OCI-LY7 (cell line): ENCODE data around the gene TNFRSF25. TPM values are rescaled to one million over a fixed set of nuclear protein-coding genes. Genes with fewer than 3 reads are reported as not detected.

ENCODE experiments used
- BruUV-seq: library from RNA; stranded (reverse); fragments of 400-500 nt; replicated peaks from 2 replicates; lab custom pipeline; 2021; lab: Mats Ljungman, UMichigan
- CTCF ChIA-PET: fragments of 300-600 bp; sonication (Branson Sonifier 250); formaldehyde crosslinking; loops from one replicate; lab custom pipeline; 2022; ENCODE audit warnings: antibody characterized with exemption; ENCODE audit not compliant: unreplicated experiment; lab: Charles Lee
- POLR2A ChIA-PET: fragments of 300-600 bp; sonication (Branson Sonifier 250); formaldehyde crosslinking; loops from one replicate; lab custom pipeline; 2022; ENCODE audit warnings: antibody characterized with exemption; lab: Charles Lee
- DNase-seq: peaks from one replicate; pipeline ENCODE4 v3.0.0-alpha.2; 2015; ENCODE audit warnings: low spot score
- H2AFZ ChIP-seq: fragments of 200-600 bp; sonication (generic), shearing (Covaris generic); 2 replicates; pipeline ENCODE4 v1.6.1; 2014; ENCODE audit warnings: mild to moderate bottlenecking, antibody characterized with exemption, low read length, moderate library complexity
- H3K27ac ChIP-seq: fragments of 200-600 bp; sonication (generic); 2 replicates; pipeline ENCODE4 v1.5.1; 2014; ENCODE audit warnings: mixed run types, low read depth, mild to moderate bottlenecking, moderate library complexity, low read length, inconsistent platforms; ENCODE audit not compliant: poor library complexity, severe bottlenecking
- H3K36me3 ChIP-seq: fragments of 200-600 bp; sonication (generic); 2 replicates; pipeline ENCODE4 v1.6.1; 2014; ENCODE audit warnings: mild to moderate bottlenecking, antibody characterized with exemption, low read length, moderate library complexity, mixed read lengths; ENCODE audit not compliant: insufficient read depth
- H3K4me1 ChIP-seq: fragments of 200-600 bp; sonication (generic); 2 replicates; pipeline ENCODE4 v1.5.1; 2014; ENCODE audit warnings: mild to moderate bottlenecking, low read length; ENCODE audit not compliant: insufficient read depth, poor library complexity, severe bottlenecking
- H3K4me2 ChIP-seq: fragments of 200-600 bp; sonication (generic); 2 replicates; pipeline ENCODE4 v1.6.1; 2014; ENCODE audit warnings: mild to moderate bottlenecking, low read length
- H3K4me3 ChIP-seq: fragments of 200-600 bp; sonication (generic); 2 replicates; pipeline ENCODE4 v1.5.1; 2014; ENCODE audit warnings: mild to moderate bottlenecking, low read depth, low read length; ENCODE audit not compliant: poor library complexity, severe bottlenecking
- H3K79me2 ChIP-seq: fragments of 200-600 bp; sonication (generic); 2 replicates; pipeline ENCODE4 v1.6.1; 2016; ENCODE audit warnings: low read depth, mild to moderate bottlenecking, low read length, moderate library complexity, mixed read lengths; ENCODE audit not compliant: insufficient read depth
- H3K9me2 ChIP-seq: fragments of 200-600 bp; sonication (generic); 2 replicates; pipeline ENCODE4 v1.6.1; 2016; ENCODE audit warnings: mild to moderate bottlenecking, low read length, mixed read lengths; ENCODE audit not compliant: insufficient read depth
- H3K9me3 ChIP-seq: fragments of 200-600 bp; sonication (generic); 2 replicates; pipeline ENCODE4 v1.6.1; 2014; ENCODE audit warnings: mild to moderate bottlenecking, mixed run types, low read length, mixed read lengths
- H4K20me1 ChIP-seq: fragments of 200-600 bp; sonication (generic); 2 replicates; pipeline ENCODE4 v1.6.1; 2014; ENCODE audit warnings: mild to moderate bottlenecking, antibody characterized with exemption, low read length, moderate library complexity, mixed read lengths; ENCODE audit not compliant: insufficient read depth
- EZH2phosphoT487 ChIP-seq: fragments of 200-600 bp; sonication (generic); IDR thresholded peaks from 2 replicates; pipeline ENCODE4 v1.6.1; 2018; ENCODE audit warnings: low read depth, borderline replicate concordance, mild to moderate bottlenecking, mixed run types, antibody characterized with exemption, low read length, moderate library complexity, mixed read lengths
- intact Hi-C: fragments of 100-400 bp; cut with micrococcal nuclease; formaldehyde crosslinking; loops from one replicate; pipeline ENCODE4 v1.10.0; 2022; ENCODE audit not compliant: unreplicated experiment
- total RNA-seq, 2 experiments: library from RNA; depleted of rRNA in 1 of 2; stranded (reverse); fragments of >200 nt in 1 of 2; shearing (Covaris generic) in 1 of 2; gene quantifications; 2 replicates each; pipeline ENCODE4 v1.2.3, GENCODE V29; 2014 to 2022
- TF ChIP-seq, protein P1 (sequence below): fragments of 200-600 bp; sonication (generic); conservative IDR thresholded peaks from 2 replicates; pipeline ENCODE4 v1.5.1; 2014; ENCODE audit warnings: mild to moderate bottlenecking, antibody characterized with exemption, low read length, moderate library complexity, mixed read lengths

The TNFRSF25 gene
- total RNA-seq, 2 experiments from 2014 or later = 1.7 to 2.8 TPM

- CTCF ChIA-PET = no interaction called here
Measured at GRCh38 chr1:6461051-6461530, 4.9 kb downstream of the TNFRSF25 start.

GRCh38 chr1:6460301-6461050 lies 5.5 kb downstream of the TNFRSF25 start:
- Histone ChIP-seq H3K36me3 (no peaks in the 10 kb centered on the region), H3K4me1 (no peaks in the 10 kb centered on the region), H3K9me2 (no peaks in the 10 kb centered on the region), H3K4me3 (no peak overlapping the region), H2AFZ (no peak overlapping the region), H3K27ac (no peak overlapping the region), H3K9me3 (no peaks in the 10 kb centered on the region), H3K4me2 (no peak overlapping the region), H4K20me1 (no peaks in the 10 kb centered on the region), H3K79me2 (no peaks in the 10 kb centered on the region)
- BruUV-seq = no TSS peak
- ChIA-PET CTCF (no interaction called here), POLR2A (no interaction called here)
- intact Hi-C loops = no loop called here
- no peak for DNase-seq
- TF ChIP-seq, protein P1, sequence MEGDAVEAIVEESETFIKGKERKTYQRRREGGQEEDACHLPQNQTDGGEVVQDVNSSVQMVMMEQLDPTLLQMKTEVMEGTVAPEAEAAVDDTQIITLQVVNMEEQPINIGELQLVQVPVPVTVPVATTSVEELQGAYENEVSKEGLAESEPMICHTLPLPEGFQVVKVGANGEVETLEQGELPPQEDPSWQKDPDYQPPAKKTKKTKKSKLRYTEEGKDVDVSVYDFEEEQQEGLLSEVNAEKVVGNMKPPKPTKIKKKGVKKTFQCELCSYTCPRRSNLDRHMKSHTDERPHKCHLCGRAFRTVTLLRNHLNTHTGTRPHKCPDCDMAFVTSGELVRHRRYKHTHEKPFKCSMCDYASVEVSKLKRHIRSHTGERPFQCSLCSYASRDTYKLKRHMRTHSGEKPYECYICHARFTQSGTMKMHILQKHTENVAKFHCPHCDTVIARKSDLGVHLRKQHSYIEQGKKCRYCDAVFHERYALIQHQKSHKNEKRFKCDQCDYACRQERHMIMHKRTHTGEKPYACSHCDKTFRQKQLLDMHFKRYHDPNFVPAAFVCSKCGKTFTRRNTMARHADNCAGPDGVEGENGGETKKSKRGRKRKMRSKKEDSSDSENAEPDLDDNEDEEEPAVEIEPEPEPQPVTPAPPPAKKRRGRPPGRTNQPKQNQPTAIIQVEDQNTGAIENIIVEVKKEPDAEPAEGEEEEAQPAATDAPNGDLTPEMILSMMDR = no peak
- TF ChIP-seq EZH2phosphoT487 = no peak

More at GRCh38 chr1:6461051-6461530, 4.9 kb downstream of the TNFRSF25 start:
- no peak for DNase-seq
- Histone ChIP-seq H2AFZ (no peak overlapping the region), H3K9me2 (no peaks in the 10 kb centered on the region), H3K27ac (no peak overlapping the region), H3K4me1 (no peaks in the 10 kb centered on the region), H3K79me2 (no peaks in the 10 kb centered on the region), H3K4me3 (no peak overlapping the region), H4K20me1 (no peaks in the 10 kb centered on the region), H3K36me3 (no peaks in the 10 kb centered on the region), H3K4me2 (no peak overlapping the region), H3K9me3 (no peaks in the 10 kb centered on the region)
- intact Hi-C loops = no loop called here
- no TSS peak for BruUV-seq
- no peak for TF ChIP-seq EZH2phosphoT487
- TF ChIP-seq, protein P1 = no peak
- POLR2A ChIA-PET = no interaction called here

DNA sequence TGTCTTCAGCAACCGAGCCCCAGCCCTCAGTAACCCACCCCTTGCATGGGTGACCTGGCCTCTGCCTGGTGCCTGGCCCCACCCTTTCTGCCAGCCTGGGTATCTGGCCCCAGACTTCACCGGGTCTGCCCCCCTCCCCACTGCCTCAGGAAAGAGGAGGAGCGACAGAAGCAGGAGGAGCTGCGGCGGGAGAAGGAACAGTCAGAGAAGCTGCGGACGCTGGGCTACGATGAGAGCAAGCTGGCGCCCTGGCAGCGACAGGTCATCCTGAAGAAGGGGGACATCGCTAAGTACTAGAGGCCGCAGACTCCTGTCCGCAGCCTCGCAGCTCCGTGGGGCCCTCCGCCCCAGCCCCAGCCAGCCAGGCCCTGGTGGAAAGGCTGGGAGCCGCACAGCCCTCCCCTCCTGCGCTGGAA lies 6.1 kb downstream of the TNFRSF25 start:
- H3K4me2 ChIP-seq = no peak overlapping the region
- H3K36me3 ChIP-seq = no peaks in the 10 kb centered on the region
- H4K20me1 ChIP-seq = no peaks in the 10 kb centered on the region
- H3K9me2 ChIP-seq = no peaks in the 10 kb centered on the region
- H3K9me3 ChIP-seq = no peaks in the 10 kb centered on the region
- no peaks in the 10 kb centered on the region for H3K79me2 ChIP-seq
- ChIA-PET CTCF (no interaction called here), POLR2A (no interaction called here)
- no peak overlapping the region for H3K27ac ChIP-seq
- H2AFZ ChIP-seq = no peak overlapping the region
- BruUV-seq = no TSS peak
- no peak for DNase-seq
- H3K4me3 ChIP-seq = no peak overlapping the region
- intact Hi-C loops = no loop called here
- TF ChIP-seq, protein P1 = no peak
- no peak for TF ChIP-seq EZH2phosphoT487
- no peaks in the 10 kb centered on the region for H3K4me1 ChIP-seq
